HCT116 (cell line): ENCODE measurements around the gene GPAT3.

Experiments used
- EZH2phosphoT487 ChIP-seq: fragments of 200-600 bp; IDR thresholded peaks from 2 replicates; pipeline ENCODE4 v1.6.1; 2018; ENCODE audit warnings: antibody characterized with exemption, borderline replicate concordance
- POLR2A ChIP-seq: IDR thresholded peaks from 2 replicates; pipeline ENCODE4 v1.7.0; 2011; ENCODE audit warnings: borderline replicate concordance; ENCODE audit not compliant: insufficient read depth, insufficient read length; ENCODE audit errors: extremely low read depth
- SIN3A ChIP-seq: IDR thresholded peaks from 2 replicates; pipeline ENCODE4 v1.6.1; 2012; ENCODE audit warnings: low read depth
- TCF7L2 ChIP-seq: IDR thresholded peaks from 2 replicates; pipeline ENCODE4 v1.7.0; 2011; ENCODE audit warnings: borderline replicate concordance, inconsistent platforms; ENCODE audit not compliant: insufficient read depth, insufficient read length; ENCODE audit errors: extremely low read depth
- YY1 ChIP-seq: IDR thresholded peaks from 2 replicates; pipeline ENCODE4 v1.6.1; 2011; ENCODE audit warnings: low read length, low read depth, moderate library complexity, mild to moderate bottlenecking; ENCODE audit not compliant: insufficient replicate concordance; ENCODE audit errors: extremely low read depth
- TF ChIP-seq, protein P1 (sequence below), 3 experiments: fragments of 200-600 bp in 1 of 3; sonication (generic) in 1 of 3; IDR thresholded peaks in 2 of 3; conservative IDR thresholded peaks in 1 of 3; 2 replicates each; pipeline ENCODE4 v1.5.1; 2012 to 2017; ENCODE audit warnings: low read depth in 2 of 3, low read length in 2 of 3, antibody characterized with exemption in 1 of 3, borderline replicate concordance in 1 of 3, control low read depth in 1 of 3, mild to moderate bottlenecking in 1 of 3, mixed read lengths in 1 of 3, mixed run types in 1 of 3, moderate library complexity in 1 of 3; ENCODE audit not compliant: insufficient read depth in 1 of 3

DNA sequence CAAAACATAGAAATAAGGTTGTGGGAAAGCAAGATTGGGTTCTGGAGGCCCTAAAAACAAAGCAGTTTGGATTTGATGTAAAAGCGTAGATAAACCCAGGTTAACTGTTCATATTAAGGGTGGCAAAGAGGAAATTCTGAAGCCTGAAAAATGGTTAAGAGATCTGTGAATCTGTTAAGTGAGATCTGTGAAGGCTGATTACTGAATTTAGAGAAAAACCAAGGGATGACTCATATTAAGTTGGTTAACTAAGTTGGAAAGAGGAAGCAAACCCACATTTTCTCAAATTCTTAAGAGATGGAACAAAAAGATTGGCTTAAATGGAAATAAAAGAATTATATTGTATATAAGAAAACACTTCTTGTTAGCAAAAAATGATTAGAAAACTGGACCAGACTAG is 22.8 kb downstream of the GPAT3 start:
- TF ChIP-seq EZH2phosphoT487 (no peak), TCF7L2 (no peak), POLR2A (no peak), SIN3A (no peak), YY1 (no peak)
- TF ChIP-seq, protein P1, sequence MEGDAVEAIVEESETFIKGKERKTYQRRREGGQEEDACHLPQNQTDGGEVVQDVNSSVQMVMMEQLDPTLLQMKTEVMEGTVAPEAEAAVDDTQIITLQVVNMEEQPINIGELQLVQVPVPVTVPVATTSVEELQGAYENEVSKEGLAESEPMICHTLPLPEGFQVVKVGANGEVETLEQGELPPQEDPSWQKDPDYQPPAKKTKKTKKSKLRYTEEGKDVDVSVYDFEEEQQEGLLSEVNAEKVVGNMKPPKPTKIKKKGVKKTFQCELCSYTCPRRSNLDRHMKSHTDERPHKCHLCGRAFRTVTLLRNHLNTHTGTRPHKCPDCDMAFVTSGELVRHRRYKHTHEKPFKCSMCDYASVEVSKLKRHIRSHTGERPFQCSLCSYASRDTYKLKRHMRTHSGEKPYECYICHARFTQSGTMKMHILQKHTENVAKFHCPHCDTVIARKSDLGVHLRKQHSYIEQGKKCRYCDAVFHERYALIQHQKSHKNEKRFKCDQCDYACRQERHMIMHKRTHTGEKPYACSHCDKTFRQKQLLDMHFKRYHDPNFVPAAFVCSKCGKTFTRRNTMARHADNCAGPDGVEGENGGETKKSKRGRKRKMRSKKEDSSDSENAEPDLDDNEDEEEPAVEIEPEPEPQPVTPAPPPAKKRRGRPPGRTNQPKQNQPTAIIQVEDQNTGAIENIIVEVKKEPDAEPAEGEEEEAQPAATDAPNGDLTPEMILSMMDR (IDR thresholded peaks at IDR 0.05 in 2 of 3, conservative IDR thresholded peaks at IDR 0.05 in 1 of 3; ENCODE audit: borderline replicate concordance in 1 of 3, insufficient read depth in 1 of 3, low read depth in 2 of 3, low read length in 2 of 3) = no peak
